ENCODE data around the gene NSDHL. TPM values are rescaled to one million over a fixed set of nuclear protein-coding genes. Genes with fewer than 3 reads are reported as not detected.

The NSDHL gene
- total RNA-seq, 2 donors from 2014 or later = 11.6 to 13.8 TPM

- no peaks in the 10 kb centered on the region for H3K36me3 ChIP-seq
- DNase-seq (ENCODE audit: low spot score) = no peak
- H3K27ac ChIP-seq = no peak overlapping the region
- intact Hi-C loops (cut with DNase I) = loop anchor here (10.0 kb wide), 1 partner anchor 1075 kb away; no protein-coding TSS in a partner anchor
- TF ChIP-seq POLR2AphosphoS5 (IDR thresholded peaks at IDR 0.05) (no peak), POLR2A (IDR thresholded peaks at IDR 0.05) (no peak), CTCF (IDR thresholded peaks at IDR 0.05) (no peak)
- H3K9me3 ChIP-seq = no peaks in the 10 kb centered on the region
- WGBS = 96% methylated on average over 7 of the region's 7 CpGs
- no peaks in the 10 kb centered on the region for H3K27me3 ChIP-seq (replicated peaks; ENCODE audit: insufficient read depth)
- no peaks in the 10 kb centered on the region for H3K4me1 ChIP-seq (replicated peaks)
- no peak overlapping the region for H3K4me3 ChIP-seq
Observed at GRCh38 chrX:152819732-152820131, 11.1 kb upstream of the NSDHL start.

- H3K4me3 ChIP-seq = no peak overlapping the region
- DNase-seq (ENCODE audit: low spot score) = no peak
- no peaks in the 10 kb centered on the region for H3K9me3 ChIP-seq
- H3K36me3 ChIP-seq = no peaks in the 10 kb centered on the region
- no peaks in the 10 kb centered on the region for H3K4me1 ChIP-seq (replicated peaks)
- intact Hi-C loops (cut with DNase I) = no loop called here
- H3K27me3 ChIP-seq (replicated peaks; ENCODE audit: insufficient read depth) = no peaks in the 10 kb centered on the region
- WGBS = 78% methylated on average over 2 of the region's 3 CpGs
- no peak overlapping the region for H3K27ac ChIP-seq
- TF ChIP-seq POLR2AphosphoS5 (IDR thresholded peaks at IDR 0.05) = no peak
- TF ChIP-seq CTCF (IDR thresholded peaks at IDR 0.05) = peak in 3 of 4 experiments; percentile 25 to 53 (median 34)
- no peak for TF ChIP-seq POLR2A (IDR thresholded peaks at IDR 0.05)
Observed at GRCh38 chrX:152821145-152821765, 9.6 kb upstream of the NSDHL start.

- intact Hi-C loops (cut with DNase I) = no loop called here
- Histone ChIP-seq H3K4me3 (no peak overlapping the region), H3K9me3 (no peaks in the 10 kb centered on the region), H3K4me1 (replicated peaks) (no peaks in the 10 kb centered on the region), H3K27ac (no peak overlapping the region), H3K36me3 (no peaks in the 10 kb centered on the region), H3K27me3 (replicated peaks; ENCODE audit: insufficient read depth) (no peaks in the 10 kb centered on the region)
- DNase-seq (ENCODE audit: low spot score) = no peak
- TF ChIP-seq POLR2A (IDR thresholded peaks at IDR 0.05) (no peak), POLR2AphosphoS5 (IDR thresholded peaks at IDR 0.05) (no peak), CTCF (IDR thresholded peaks at IDR 0.05) (no peak)
- WGBS = 60% methylated on average over 6 of the region's 6 CpGs
Observed at GRCh38 chrX:152822383-152823086, 8.3 kb upstream of the NSDHL start.

GRCh38 chrX:152823657-152824056 is 7.2 kb upstream of the NSDHL start:
- intact Hi-C loops (cut with DNase I) = no loop called here
- H3K9me3 ChIP-seq = no peaks in the 10 kb centered on the region
- no peak overlapping the region for H3K27ac ChIP-seq
- WGBS = 70% methylated on average over 6 of the region's 6 CpGs
- H3K36me3 ChIP-seq = no peaks in the 10 kb centered on the region
- no peak overlapping the region for H3K4me3 ChIP-seq
- H3K4me1 ChIP-seq (replicated peaks) = no peaks in the 10 kb centered on the region
- DNase-seq (ENCODE audit: low spot score) = no peak
- H3K27me3 ChIP-seq (replicated peaks; ENCODE audit: insufficient read depth) = no peaks in the 10 kb centered on the region
- TF ChIP-seq POLR2A (IDR thresholded peaks at IDR 0.05) (no peak), POLR2AphosphoS5 (IDR thresholded peaks at IDR 0.05) (no peak), CTCF (IDR thresholded peaks at IDR 0.05) (no peak)

Measured in prostate gland (tissue), 2 donors.